GM18511 (cell line): ENCODE data around the gene SPAG7.

Experiments
- ATAC-seq: cut with Tn5 transposase; IDR thresholded peaks from one replicate; pipeline ENCODE4 v1.9.1; 2021; ENCODE audit warnings: mild to moderate bottlenecking, moderate library complexity; ENCODE audit not compliant: unreplicated experiment

Gene SPAG7

GRCh38 chr17:4950746-4951204 lies 16.8 kb downstream of the SPAG7 start, which contains the start of gene ENO3:
Gene ENO3, plus strand, starts transcription at chr17:4951119. Its CDS starts 711 bp downstream, at chr17:4951830.
- ATAC-seq = no peak

- ATAC-seq = peak; percentile 14
These were observed 17.4 kb downstream of the SPAG7 start for GRCh38 chr17:4950075-4950745.

GRCh38 chr17:4949321-4950074 lies 18.1 kb downstream of the SPAG7 start:
- ATAC-seq = peak; percentile 35

GRCh38 chr17:4948931-4949320 lies 18.7 kb downstream of the SPAG7 start:
- peak; percentile 33 for ATAC-seq

- ATAC-seq = peak; percentile 30
These were observed 19.3 kb downstream of the SPAG7 start, which contains the start of gene PFN1 for GRCh38 chr17:4948166-4948930. Gene PFN1, minus strand, starts transcription at chr17:4948530. Its CDS starts 136 bp downstream, at chr17:4948394.

GRCh38 chr17:4947411-4948165 lies 20.0 kb downstream of the SPAG7 start:
- ATAC-seq = no peak

GRCh38 chr17:4947010-4947410 lies 20.6 kb downstream of the SPAG7 start:
- ATAC-seq = no peak

GRCh38 chr17:4946312-4946976 lies 21.2 kb downstream of the SPAG7 start:
- no peak for ATAC-seq

- no peak for ATAC-seq
These were observed 21.7 kb downstream of the SPAG7 start for GRCh38 chr17:4945944-4946280.

GRCh38 chr17:4945176-4945943 lies 22.3 kb downstream of the SPAG7 start:
- no peak for ATAC-seq

- no peak for ATAC-seq
These were observed 23.0 kb downstream of the SPAG7 start for GRCh38 chr17:4944554-4945175.

GRCh38 chr17:4944163-4944553 lies 23.5 kb downstream of the SPAG7 start:
- ATAC-seq = no peak

GRCh38 chr17:4942760-4943508 lies 24.7 kb downstream of the SPAG7 start:
- ATAC-seq = no peak

GRCh38 chr17:4941319-4941610 lies 26.4 kb downstream of the SPAG7 start:
- no peak for ATAC-seq

GRCh38 chr17:4940555-4941318 lies 26.9 kb downstream of the SPAG7 start:
- ATAC-seq = no peak

GRCh38 chr17:4939796-4940554 lies 27.6 kb downstream of the SPAG7 start, which contains the start of the genes RNF167 and SLC25A11:
Gene RNF167, plus strand, starts transcription at chr17:4940268. Its CDS starts 642 bp downstream, at chr17:4940910.
Gene SLC25A11, minus strand, starts transcription at chr17:4940046. Its CDS starts 136 bp downstream, at chr17:4939910.
- ATAC-seq = peak; percentile 83

GRCh38 chr17:4939546-4939795 lies 28.1 kb downstream of the SPAG7 start:
- ATAC-seq = peak; percentile 22
